Loucy (cell line): ENCODE data around the gene CDADC1.

Experiments used
- EZH2phosphoT487 ChIP-seq: fragments of 200-600 bp; IDR thresholded peaks from 2 replicates; pipeline ENCODE4 v1.6.1; 2018; ENCODE audit warnings: antibody characterized with exemption, mild to moderate bottlenecking, moderate library complexity, borderline replicate concordance
- TF ChIP-seq, protein P1 (sequence below): fragments of 200-600 bp; sonication (generic); conservative IDR thresholded peaks from 2 replicates; pipeline ENCODE4 v1.5.1; 2014; ENCODE audit warnings: mild to moderate bottlenecking, antibody characterized with exemption, low read length

DNA sequence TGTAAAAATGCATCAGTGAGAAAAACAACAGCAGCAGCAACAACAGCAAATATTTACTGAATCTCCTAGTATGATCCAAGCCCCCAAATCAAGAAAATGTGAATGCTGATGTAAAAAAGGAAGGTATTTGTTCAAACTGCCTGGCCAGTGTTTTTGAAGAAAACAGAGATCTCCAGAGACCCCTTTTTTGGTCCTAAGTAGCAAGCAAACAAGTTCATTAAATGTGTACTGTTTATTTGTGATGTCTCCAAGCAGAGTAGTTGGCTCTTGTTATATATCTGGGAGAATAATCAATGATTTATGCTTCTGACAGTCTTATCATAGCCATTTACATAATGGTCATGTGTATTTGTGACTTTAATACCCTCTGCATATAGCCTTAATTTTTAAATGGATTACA lies 50.7 kb downstream of the CDADC1 start:
- TF ChIP-seq, protein P1, sequence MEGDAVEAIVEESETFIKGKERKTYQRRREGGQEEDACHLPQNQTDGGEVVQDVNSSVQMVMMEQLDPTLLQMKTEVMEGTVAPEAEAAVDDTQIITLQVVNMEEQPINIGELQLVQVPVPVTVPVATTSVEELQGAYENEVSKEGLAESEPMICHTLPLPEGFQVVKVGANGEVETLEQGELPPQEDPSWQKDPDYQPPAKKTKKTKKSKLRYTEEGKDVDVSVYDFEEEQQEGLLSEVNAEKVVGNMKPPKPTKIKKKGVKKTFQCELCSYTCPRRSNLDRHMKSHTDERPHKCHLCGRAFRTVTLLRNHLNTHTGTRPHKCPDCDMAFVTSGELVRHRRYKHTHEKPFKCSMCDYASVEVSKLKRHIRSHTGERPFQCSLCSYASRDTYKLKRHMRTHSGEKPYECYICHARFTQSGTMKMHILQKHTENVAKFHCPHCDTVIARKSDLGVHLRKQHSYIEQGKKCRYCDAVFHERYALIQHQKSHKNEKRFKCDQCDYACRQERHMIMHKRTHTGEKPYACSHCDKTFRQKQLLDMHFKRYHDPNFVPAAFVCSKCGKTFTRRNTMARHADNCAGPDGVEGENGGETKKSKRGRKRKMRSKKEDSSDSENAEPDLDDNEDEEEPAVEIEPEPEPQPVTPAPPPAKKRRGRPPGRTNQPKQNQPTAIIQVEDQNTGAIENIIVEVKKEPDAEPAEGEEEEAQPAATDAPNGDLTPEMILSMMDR: no peak
- no peak for TF ChIP-seq EZH2phosphoT487
